Esophagus squamous epithelium (tissue), 4 donors: Measurements from ENCODE around the gene NR2F6.

ENCODE experiments used
- POLR2A ChIP-seq, 4 donors: fragments of 450-650 bp; IDR thresholded peaks; one replicate each; pipeline ENCODE4 v1.6.1; 2017; ENCODE audit warnings: antibody characterized with exemption in 4 of 4, mild to moderate bottlenecking in 4 of 4, moderate library complexity in 3 of 4
- TF ChIP-seq, protein P1 (sequence below), 6 experiments: fragments of 450-650 bp in 4 of 6; fragments of 200-600 bp in 2 of 6; sonication (generic) in 2 of 6; IDR thresholded peaks; one replicate each; pipeline ENCODE4 v1.5.1; 2016 to 2019; ENCODE audit warnings: antibody characterized with exemption in 6 of 6, mild to moderate bottlenecking in 4 of 6, moderate library complexity in 4 of 6

- TF ChIP-seq, protein P1, sequence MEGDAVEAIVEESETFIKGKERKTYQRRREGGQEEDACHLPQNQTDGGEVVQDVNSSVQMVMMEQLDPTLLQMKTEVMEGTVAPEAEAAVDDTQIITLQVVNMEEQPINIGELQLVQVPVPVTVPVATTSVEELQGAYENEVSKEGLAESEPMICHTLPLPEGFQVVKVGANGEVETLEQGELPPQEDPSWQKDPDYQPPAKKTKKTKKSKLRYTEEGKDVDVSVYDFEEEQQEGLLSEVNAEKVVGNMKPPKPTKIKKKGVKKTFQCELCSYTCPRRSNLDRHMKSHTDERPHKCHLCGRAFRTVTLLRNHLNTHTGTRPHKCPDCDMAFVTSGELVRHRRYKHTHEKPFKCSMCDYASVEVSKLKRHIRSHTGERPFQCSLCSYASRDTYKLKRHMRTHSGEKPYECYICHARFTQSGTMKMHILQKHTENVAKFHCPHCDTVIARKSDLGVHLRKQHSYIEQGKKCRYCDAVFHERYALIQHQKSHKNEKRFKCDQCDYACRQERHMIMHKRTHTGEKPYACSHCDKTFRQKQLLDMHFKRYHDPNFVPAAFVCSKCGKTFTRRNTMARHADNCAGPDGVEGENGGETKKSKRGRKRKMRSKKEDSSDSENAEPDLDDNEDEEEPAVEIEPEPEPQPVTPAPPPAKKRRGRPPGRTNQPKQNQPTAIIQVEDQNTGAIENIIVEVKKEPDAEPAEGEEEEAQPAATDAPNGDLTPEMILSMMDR (IDR thresholded peaks at IDR 0.05): no peak
- TF ChIP-seq POLR2A (IDR thresholded peaks at IDR 0.05): no peak
Measured at GRCh38 chr19:17248011-17248776, 2.5 kb upstream of the NR2F6 start.
